ENCODE results near the gene CYS1.
"Not testable (repeated sequence)": the region's sequence is repeated elsewhere in the genome, so short reads cannot be mapped to it uniquely, and the experiment has no call there.

CYS1 gene

DNA sequence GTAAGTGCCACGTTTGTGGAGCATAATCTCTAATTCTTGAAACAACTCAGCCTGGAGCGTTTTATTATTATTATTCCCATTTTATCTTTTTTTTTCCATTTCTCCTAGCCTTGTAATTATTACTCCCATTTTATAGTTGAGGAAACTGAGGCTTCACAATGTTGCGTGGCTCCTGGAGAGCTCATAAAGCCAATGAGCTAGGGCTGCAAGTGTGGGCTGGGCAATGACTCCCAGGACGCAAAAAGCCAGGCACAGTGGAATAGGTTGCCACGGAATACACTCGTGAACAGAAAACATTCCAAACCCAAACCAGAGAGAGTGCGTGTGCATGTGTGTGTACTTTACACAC lies 50.4 kb downstream of the CYS1 start:
- no peak for DNase-seq (ENCODE audit: low spot score)

- peak; percentile 44 for DNase-seq (ENCODE audit: low spot score)
Measured at GRCh38 chr2:10028988-10029874, 51.0 kb downstream of the CYS1 start.

DNA sequence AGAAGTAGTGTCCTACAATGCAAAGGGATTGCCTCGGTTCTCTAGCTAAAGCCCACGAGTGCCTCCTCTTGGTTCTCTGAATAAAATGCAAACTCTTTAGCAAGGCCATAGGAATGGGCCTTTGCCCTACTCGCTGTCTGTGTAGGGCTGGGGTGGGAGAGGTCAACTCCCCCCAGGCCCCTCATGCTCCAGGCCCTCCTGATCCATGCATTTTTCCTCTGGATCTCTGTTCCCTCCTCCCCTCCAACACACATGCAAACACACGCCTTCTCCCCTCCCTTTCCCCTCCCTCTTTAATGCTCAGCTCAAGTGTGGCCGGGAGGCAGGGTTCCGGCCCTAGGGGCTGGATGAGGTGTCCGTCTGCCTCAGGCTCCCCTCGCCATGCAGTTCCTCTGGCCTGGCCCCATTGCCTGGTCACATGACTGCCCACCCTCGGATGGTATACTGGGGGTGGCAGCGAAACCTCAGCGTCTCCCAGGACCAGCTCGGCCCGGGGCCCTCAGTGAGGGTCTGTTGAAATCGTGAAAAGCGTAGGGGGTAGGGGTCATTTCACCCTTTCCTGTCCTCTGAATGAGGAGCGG lies 51.7 kb downstream of the CYS1 start:
- DNase-seq (ENCODE audit: low spot score): no peak

DNA sequence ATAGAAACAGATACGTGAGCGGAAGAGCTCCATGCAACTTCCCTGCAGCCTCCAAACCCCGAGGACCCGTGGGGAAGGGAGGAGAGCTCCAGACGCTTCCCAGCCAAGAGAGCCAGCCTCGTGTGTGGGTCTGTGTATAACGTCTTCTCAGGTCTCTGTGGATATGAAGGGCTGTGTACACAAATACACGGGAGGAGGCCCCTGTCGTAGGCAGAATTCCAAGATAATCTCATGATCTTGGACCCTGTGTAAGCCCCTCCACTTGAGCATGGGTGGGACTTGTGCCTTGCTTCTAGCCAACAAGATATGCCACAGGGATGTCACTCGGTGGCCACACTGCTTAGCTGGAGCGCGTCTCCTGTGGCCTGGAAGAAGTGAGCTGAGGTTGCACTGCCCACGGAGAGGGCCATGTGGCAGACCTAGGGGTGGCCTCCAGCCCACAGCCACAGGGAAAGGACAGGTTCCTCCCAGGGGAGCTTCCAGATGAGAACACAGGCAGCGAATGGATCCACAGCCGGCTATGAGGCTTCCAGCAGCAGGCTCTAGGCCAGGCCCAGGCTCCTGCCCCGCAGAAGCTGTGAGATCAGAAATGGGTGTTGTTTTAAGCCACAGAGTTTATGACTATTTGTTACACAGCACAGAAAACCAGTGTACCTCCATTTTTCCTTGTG lies 52.4 kb downstream of the CYS1 start:
- DNase-seq (ENCODE audit: low spot score): no peak

GRCh38 chr2:10026940-10027569 lies 53.2 kb downstream of the CYS1 start:
- DNase-seq (ENCODE audit: low spot score): no peak

DNA sequence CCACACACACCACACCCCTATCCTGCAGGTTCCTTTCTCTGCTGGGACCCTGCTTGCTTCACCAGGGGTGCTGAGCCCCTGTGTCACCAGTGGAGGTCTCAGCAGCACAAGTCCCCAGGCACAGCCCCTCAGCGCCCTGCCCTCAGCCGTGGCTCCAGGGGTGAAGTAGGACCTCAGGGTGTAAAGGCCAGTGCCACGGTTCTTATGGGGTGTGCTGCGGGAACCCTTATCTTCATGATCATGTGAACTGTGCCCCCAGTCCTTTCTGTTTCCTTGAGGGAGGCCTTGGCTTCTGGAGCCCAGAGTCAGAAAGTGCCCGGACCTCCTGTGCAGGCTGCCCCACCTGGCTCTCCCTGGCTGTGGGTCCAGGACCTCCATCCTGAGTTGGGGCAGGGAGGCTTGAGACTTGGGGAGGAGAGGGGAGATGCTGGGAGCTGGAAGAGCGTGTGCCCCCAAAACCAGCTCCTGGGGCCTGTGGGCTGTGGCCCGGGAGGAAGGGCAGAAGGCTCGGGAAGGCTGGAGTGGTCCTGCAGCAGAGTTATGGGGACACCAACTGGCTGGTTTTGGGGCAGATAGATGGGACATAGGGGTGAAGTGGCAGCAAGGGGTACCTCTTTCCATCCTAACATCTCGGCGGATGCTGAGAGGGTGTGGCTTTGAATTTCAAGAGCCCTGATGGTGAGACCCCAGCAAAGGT lies 57.1 kb downstream of the CYS1 start:
- DNase-seq (ENCODE audit: low spot score): no peak

GRCh38 chr2:10022445-10022844 lies 57.8 kb downstream of the CYS1 start:
- DNase-seq (ENCODE audit: low spot score): no peak

DNA sequence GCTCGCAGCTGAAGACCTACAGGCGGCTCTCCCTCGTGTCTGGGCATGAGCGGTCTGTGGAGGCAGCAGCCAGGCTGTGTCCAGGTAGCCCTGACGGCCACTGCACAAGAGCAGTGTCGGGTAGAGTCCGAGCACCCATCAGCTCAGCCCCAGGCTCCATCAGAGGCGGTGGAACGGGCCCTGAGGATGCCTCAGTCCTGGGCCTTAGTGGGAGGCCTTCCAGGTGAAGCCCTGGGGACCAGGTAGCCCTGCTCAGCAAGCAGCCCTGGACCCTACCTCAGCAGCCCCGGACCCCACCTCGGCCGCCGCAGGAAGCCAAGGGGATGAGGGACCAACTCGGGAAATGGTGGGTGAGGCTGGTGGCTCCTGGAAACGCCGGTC lies 58.2 kb downstream of the CYS1 start:
- DNase-seq (ENCODE audit: low spot score): no peak

- DNase-seq (ENCODE audit: low spot score): no peak
Measured at GRCh38 chr2:10019602-10020400, 60.4 kb downstream of the CYS1 start.

DNA sequence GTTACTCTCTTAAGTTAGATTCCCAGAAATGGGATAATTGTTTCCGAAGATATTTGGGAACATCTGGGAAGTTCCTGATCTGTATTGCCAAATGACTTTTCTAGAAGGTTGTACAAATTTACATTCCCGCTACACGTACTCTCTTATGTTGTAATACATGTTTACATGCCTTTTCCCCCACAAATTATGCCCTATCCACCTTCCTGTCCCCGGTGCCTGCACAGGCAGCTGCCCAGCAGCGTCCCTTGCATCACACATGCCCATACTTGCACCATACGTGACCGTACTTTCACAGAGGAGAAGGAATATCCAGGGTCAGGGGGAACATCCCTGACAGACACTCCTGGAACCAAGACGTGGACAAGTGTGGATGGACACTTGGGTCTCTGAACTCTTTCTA lies 61.0 kb downstream of the CYS1 start:
- DNase-seq (ENCODE audit: low spot score): peak; percentile 30

DNA sequence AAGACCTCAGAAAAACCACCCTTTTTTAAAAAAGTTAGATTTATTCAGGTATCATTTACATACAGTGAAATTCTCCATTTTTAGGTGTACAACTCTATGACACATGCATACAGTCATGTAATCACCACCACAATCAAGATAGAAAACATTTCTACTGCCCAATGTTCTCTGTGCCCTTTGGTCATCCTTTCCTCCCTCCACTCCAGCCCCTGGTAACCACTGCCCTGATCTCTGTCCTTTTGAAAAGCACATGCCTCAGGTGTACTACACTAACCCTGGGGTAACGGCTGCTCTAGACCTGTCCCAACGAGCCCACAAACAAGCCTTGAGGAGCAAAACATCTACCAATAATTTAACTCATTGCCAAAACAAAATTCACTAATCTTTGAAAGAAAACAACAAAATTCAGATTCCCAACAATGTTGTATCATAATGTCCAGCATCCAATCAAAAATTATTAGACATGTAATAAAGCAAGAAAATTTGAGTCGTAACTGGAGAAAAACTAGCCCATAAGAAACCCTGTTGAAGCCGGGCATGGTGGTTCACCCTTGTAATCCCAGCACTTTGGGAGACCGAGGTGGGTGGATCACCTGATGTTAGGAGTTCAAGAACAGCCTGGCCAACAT lies 62.8 kb downstream of the CYS1 start:
- DNase-seq (ENCODE audit: low spot score): no peak

DNA sequence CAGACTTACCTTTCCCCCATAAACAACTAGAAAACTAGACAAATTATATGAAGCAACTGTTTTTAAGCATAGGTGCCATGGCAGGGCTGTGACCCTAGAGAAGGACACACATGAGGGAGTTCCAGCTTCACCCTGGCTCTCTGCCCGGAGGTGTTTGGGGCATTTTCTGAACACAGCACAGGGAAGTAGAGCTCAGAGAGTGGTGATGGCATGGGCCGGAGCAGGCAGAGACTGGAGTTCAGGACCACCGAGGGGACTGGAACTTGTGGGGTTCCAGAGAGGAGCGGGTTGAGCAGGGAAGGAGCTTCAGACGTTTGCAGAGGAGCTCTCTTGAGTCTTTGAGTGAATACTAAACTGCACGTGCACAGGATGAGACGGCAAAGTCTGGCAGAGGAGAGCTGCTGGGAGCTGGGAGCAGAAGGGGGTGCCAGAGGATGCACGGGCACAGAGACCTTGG lies 63.4 kb downstream of the CYS1 start:
- DNase-seq (ENCODE audit: low spot score): no peak

- DNase-seq (ENCODE audit: low spot score): no peak
Measured at GRCh38 chr2:10016001-10016801, 64.0 kb downstream of the CYS1 start.

GRCh38 chr2:10015376-10015989 lies 64.7 kb downstream of the CYS1 start:
- not testable (repeated sequence) for DNase-seq (ENCODE audit: low spot score)

DNA sequence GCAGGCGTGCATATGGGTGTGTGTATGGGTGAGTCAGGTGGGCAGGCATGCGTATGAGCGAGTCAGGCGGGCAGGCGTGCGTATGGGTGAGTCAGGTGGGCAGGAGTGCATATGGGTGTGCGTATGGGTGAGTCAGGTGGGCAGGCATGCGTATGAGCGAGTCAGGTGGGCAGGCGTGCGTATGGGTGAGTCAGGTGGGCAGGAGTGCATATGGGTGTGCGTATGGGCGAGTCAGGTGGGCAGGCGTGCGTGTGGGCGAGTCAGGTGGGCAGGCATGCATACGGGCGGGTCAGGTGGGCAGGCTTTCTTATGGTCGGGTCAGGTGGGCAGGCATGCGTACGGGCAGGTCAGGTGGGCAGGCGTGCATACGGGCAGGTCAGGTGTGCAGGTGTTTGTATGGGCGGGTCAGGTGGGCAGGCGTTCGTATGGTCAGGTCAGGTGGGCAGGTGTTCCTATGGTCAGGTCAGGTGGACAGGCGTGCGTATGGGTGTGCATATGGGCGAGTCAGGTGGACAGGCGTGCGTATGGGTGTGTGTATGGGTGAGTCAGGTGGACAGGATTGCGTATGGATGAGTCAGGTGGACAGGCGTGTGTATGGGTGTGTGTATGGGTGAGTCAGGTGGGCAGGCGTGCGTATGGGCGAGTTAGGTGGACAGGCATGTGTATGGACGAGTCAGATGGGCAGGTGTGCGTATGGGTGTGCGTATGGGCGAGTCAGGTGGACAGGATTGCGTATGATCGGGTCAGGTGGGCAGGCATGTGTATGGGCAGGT lies 65.6 kb downstream of the CYS1 start:
- DNase-seq (ENCODE audit: low spot score): no peak

- not testable (repeated sequence) for DNase-seq (ENCODE audit: low spot score)
Measured at GRCh38 chr2:10013651-10014417, 66.4 kb downstream of the CYS1 start.

DNA sequence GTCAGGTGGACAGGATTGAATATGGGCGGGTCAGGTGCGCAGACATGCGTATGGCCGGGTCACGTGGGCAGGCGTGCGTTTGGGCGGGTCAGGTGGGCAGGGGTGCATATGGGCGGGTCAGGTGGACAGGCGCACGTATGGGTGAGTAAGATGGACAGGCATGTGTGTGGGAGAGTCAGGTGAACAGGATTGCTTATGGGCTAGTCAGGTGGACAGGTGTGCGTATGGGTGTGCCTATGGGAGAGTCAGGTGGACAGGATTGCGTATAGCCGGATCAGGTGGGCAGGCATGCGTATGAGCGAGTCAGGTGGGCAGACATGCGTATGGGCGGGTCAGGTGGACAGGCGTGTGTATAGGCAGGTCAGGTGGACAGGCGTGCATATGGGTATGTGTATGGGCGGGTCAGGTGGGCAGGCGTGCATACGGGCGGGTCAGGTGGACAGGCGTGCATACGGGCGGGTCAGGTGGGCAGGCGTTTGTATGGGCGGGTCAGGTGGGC lies 67.2 kb downstream of the CYS1 start:
- DNase-seq (ENCODE audit: low spot score): no peak
